AG09319 (cell line): ENCODE measurements around the gene PHEX.
A peak's percentile ranks its signal among the peaks of the same experiment; 100 is the strongest.

Source experiments
- DNase-seq: peaks from one replicate; pipeline ENCODE4 v3.0.0-alpha.2; 2010; ENCODE audit warnings: low read depth; ENCODE audit errors: extremely low read depth
- CTCF ChIP-seq: IDR thresholded peaks from 2 replicates; pipeline ENCODE4 v1.5.1; 2011; ENCODE audit warnings: low read depth, mild to moderate bottlenecking, inconsistent platforms, low read length, moderate library complexity

PHEX gene

GRCh38 chrX:22300130-22300529 lies 268.0 kb downstream of the PHEX start:
- no peak for TF ChIP-seq CTCF
- peak; percentile 46 for DNase-seq
